ENCODE results near the gene DDX56. TPM values are rescaled to one million over a fixed set of nuclear protein-coding genes. Genes with fewer than 3 reads are reported as not detected.

The DDX56 gene
- total and polyA plus RNA-seq, 9 of the 15 experiments (the other 6 are each of a cell fraction or from before 2014, with no cell fraction given): 33.0 to 145 (median 102) TPM

DNA sequence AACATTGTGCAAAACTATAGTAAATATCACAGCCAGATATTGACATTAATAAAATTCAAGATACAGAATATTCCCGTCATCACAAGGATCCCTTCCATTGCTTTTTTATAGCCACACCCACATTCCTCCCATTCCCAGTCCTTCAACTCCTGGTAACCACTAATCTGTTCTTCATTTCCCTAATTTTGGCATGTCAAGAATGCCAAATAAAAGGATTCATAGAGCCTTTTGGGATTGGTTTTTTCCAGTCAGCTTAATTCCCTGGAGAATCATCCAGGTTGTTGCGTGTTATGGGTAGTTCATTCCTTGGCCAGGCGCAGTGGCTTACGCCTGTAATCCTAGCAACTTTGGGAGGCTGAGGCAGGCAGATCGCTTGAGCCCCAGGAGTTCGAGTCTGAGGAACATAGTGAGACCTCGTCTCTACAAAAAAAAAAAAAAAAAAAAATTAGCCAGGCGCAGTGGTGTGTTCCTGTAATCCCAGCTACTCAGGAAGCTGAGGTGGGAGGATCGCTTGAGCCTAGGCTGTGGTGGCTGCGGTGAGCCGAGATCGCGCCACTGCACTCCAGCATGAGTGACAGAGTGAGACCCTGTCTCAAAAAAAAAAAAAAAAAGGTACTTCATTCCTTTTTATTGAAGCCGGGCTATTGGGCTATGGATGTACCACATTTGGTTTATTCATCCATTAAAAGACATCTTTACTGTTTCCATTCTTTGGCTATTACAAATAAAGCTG lies 35.4 kb upstream of the DDX56 start (continued):
- TF ChIP-seq NCOA1 (IDR thresholded peaks at IDR 0.05; ENCODE audit: low read depth) (no peak), CHD4 (IDR thresholded peaks at IDR 0.05; ENCODE audit: insufficient read depth, insufficient replicate concordance, low read depth, low read length, poor library complexity, severe bottlenecking) (no peak), SNIP1 (IDR thresholded peaks at IDR 0.05; ENCODE audit: low read depth) (no peak), NUFIP1 (IDR thresholded peaks at IDR 0.05; ENCODE audit: partially characterized antibody) (no peak), ZNF384 (IDR thresholded peaks at IDR 0.05; ENCODE audit: low read depth, low read length) (peak; percentile 77), ZKSCAN8 (CRISPR knock-in tag; IDR thresholded peaks at IDR 0.05) (no peak), ZNF699 (CRISPR knock-in tag; IDR thresholded peaks at IDR 0.05; ENCODE audit: insufficient replicate concordance) (no peak), WHSC1 (IDR thresholded peaks at IDR 0.05; ENCODE audit: low read length) (no peak), TARDBP (IDR thresholded peaks at IDR 0.05) (no peak), ZBTB1 (CRISPR knock-in tag; IDR thresholded peaks at IDR 0.05; ENCODE audit: borderline replicate concordance, low read depth) (peak; percentile 64; the same call in 1 of the 2 replicates)
- TF ChIP-seq, protein P1, sequence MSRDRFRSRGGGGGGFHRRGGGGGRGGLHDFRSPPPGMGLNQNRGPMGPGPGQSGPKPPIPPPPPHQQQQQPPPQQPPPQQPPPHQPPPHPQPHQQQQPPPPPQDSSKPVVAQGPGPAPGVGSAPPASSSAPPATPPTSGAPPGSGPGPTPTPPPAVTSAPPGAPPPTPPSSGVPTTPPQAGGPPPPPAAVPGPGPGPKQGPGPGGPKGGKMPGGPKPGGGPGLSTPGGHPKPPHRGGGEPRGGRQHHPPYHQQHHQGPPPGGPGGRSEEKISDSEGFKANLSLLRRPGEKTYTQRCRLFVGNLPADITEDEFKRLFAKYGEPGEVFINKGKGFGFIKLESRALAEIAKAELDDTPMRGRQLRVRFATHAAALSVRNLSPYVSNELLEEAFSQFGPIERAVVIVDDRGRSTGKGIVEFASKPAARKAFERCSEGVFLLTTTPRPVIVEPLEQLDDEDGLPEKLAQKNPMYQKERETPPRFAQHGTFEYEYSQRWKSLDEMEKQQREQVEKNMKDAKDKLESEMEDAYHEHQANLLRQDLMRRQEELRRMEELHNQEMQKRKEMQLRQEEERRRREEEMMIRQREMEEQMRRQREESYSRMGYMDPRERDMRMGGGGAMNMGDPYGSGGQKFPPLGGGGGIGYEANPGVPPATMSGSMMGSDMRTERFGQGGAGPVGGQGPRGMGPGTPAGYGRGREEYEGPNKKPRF (IDR thresholded peaks at IDR 0.05; ENCODE audit: low read depth, low read length): no peak
- TF ChIP-seq, protein P2, sequence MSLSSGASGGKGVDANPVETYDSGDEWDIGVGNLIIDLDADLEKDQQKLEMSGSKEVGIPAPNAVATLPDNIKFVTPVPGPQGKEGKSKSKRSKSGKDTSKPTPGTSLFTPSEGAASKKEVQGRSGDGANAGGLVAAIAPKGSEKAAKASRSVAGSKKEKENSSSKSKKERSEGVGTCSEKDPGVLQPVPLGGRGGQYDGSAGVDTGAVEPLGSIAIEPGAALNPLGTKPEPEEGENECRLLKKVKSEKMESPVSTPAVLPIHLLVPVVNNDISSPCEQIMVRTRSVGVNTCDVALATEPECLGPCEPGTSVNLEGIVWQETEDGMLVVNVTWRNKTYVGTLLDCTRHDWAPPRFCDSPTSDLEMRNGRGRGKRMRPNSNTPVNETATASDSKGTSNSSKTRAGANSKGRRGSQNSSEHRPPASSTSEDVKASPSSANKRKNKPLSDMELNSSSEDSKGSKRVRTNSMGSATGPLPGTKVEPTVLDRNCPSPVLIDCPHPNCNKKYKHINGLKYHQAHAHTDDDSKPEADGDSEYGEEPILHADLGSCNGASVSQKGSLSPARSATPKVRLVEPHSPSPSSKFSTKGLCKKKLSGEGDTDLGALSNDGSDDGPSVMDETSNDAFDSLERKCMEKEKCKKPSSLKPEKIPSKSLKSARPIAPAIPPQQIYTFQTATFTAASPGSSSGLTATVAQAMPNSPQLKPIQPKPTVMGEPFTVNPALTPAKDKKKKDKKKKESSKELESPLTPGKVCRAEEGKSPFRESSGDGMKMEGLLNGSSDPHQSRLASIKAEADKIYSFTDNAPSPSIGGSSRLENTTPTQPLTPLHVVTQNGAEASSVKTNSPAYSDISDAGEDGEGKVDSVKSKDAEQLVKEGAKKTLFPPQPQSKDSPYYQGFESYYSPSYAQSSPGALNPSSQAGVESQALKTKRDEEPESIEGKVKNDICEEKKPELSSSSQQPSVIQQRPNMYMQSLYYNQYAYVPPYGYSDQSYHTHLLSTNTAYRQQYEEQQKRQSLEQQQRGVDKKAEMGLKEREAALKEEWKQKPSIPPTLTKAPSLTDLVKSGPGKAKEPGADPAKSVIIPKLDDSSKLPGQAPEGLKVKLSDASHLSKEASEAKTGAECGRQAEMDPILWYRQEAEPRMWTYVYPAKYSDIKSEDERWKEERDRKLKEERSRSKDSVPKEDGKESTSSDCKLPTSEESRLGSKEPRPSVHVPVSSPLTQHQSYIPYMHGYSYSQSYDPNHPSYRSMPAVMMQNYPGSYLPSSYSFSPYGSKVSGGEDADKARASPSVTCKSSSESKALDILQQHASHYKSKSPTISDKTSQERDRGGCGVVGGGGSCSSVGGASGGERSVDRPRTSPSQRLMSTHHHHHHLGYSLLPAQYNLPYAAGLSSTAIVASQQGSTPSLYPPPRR (CRISPR knock-in tag; IDR thresholded peaks at IDR 0.05; ENCODE audit: borderline replicate concordance): no peak
- TF ChIP-seq, protein P3, sequence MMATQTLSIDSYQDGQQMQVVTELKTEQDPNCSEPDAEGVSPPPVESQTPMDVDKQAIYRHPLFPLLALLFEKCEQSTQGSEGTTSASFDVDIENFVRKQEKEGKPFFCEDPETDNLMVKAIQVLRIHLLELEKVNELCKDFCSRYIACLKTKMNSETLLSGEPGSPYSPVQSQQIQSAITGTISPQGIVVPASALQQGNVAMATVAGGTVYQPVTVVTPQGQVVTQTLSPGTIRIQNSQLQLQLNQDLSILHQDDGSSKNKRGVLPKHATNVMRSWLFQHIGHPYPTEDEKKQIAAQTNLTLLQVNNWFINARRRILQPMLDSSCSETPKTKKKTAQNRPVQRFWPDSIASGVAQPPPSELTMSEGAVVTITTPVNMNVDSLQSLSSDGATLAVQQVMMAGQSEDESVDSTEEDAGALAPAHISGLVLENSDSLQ (IDR thresholded peaks at IDR 0.05): peak; percentile 85
- TF ChIP-seq, protein P4, sequence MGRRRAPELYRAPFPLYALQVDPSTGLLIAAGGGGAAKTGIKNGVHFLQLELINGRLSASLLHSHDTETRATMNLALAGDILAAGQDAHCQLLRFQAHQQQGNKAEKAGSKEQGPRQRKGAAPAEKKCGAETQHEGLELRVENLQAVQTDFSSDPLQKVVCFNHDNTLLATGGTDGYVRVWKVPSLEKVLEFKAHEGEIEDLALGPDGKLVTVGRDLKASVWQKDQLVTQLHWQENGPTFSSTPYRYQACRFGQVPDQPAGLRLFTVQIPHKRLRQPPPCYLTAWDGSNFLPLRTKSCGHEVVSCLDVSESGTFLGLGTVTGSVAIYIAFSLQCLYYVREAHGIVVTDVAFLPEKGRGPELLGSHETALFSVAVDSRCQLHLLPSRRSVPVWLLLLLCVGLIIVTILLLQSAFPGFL (CRISPR knock-in tag; IDR thresholded peaks at IDR 0.05): no peak
- TF ChIP-seq, protein P5, sequence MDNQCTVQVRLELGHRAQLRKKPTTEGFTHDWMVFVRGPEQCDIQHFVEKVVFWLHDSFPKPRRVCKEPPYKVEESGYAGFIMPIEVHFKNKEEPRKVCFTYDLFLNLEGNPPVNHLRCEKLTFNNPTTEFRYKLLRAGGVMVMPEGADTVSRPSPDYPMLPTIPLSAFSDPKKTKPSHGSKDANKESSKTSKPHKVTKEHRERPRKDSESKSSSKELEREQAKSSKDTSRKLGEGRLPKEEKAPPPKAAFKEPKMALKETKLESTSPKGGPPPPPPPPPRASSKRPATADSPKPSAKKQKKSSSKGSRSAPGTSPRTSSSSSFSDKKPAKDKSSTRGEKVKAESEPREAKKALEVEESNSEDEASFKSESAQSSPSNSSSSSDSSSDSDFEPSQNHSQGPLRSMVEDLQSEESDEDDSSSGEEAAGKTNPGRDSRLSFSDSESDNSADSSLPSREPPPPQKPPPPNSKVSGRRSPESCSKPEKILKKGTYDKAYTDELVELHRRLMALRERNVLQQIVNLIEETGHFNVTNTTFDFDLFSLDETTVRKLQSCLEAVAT (IDR thresholded peaks at IDR 0.05): 0 out of 4 replicates have a peak, but pooled peaks of 1 of the 2 experiments have one; percentile 47
